Mesothelial cell of epicardium (in vitro differentiated cells): ENCODE measurements around the gene ZIC2. TPM values are rescaled to one million over a fixed set of nuclear protein-coding genes. Genes with fewer than 3 reads are reported as not detected.

ENCODE experiments used
- DNase-seq, 2 experiments: peaks; one replicate each; pipeline ENCODE4 v3.0.0; 2021; ENCODE audit warnings: low spot score in 2 of 2; ENCODE audit not compliant: unreplicated experiment in 2 of 2
- H3K27ac Mint-ChIP-seq: 2 replicates; pipeline ENCODE4 v1.8.0; 2021; ENCODE audit warnings: mixed read lengths
- H3K27me3 Mint-ChIP-seq: 2 replicates; pipeline ENCODE4 v1.8.0; 2021; ENCODE audit warnings: low read depth, mixed read lengths
- H3K36me3 Mint-ChIP-seq: 2 replicates; pipeline ENCODE4 v1.8.0; 2021; ENCODE audit warnings: mixed read lengths
- H3K4me1 Mint-ChIP-seq: 2 replicates; pipeline ENCODE4 v1.8.0; 2021; ENCODE audit warnings: mixed read lengths
- H3K4me3 Mint-ChIP-seq: 2 replicates; pipeline ENCODE4 v1.8.0; 2021; ENCODE audit warnings: mild to moderate bottlenecking, moderate library complexity, mixed read lengths
- H3K9me3 Mint-ChIP-seq: 2 replicates; pipeline ENCODE4 v1.8.0; 2021; ENCODE audit warnings: mixed read lengths
- total RNA-seq: library from RNA; stranded (reverse); gene quantifications from 3 replicates; pipeline ENCODE4 v1.2.1, GENCODE V29; 2021
- TF ChIP-seq, protein P1 (sequence below): fragments of 200-600 bp; sonication (generic); IDR thresholded peaks from one replicate; pipeline ENCODE4 v1.5.0; 2021; ENCODE audit warnings: antibody characterized with exemption; ENCODE audit not compliant: unreplicated experiment

The ZIC2 gene
- total RNA-seq, 1 donor from 2014 or later: not detected

GRCh38 chr13:99980824-99981734, 505 bp upstream of the ZIC2 start:
- no peak overlapping the region for H3K27ac Mint-ChIP-seq
- H3K4me1 Mint-ChIP-seq: peaks cover 6% of the 10 kb centered on the region
- TF ChIP-seq, protein P1, sequence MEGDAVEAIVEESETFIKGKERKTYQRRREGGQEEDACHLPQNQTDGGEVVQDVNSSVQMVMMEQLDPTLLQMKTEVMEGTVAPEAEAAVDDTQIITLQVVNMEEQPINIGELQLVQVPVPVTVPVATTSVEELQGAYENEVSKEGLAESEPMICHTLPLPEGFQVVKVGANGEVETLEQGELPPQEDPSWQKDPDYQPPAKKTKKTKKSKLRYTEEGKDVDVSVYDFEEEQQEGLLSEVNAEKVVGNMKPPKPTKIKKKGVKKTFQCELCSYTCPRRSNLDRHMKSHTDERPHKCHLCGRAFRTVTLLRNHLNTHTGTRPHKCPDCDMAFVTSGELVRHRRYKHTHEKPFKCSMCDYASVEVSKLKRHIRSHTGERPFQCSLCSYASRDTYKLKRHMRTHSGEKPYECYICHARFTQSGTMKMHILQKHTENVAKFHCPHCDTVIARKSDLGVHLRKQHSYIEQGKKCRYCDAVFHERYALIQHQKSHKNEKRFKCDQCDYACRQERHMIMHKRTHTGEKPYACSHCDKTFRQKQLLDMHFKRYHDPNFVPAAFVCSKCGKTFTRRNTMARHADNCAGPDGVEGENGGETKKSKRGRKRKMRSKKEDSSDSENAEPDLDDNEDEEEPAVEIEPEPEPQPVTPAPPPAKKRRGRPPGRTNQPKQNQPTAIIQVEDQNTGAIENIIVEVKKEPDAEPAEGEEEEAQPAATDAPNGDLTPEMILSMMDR: no peak
- DNase-seq: peak in 1 of 2 experiments; percentile 59
- H3K27me3 Mint-ChIP-seq: peaks cover 79% of the 10 kb centered on the region
- no peaks in the 10 kb centered on the region for H3K36me3 Mint-ChIP-seq
- no peaks in the 10 kb centered on the region for H3K9me3 Mint-ChIP-seq
- H3K4me3 Mint-ChIP-seq: peak overlapping the region; percentile 20

DNA sequence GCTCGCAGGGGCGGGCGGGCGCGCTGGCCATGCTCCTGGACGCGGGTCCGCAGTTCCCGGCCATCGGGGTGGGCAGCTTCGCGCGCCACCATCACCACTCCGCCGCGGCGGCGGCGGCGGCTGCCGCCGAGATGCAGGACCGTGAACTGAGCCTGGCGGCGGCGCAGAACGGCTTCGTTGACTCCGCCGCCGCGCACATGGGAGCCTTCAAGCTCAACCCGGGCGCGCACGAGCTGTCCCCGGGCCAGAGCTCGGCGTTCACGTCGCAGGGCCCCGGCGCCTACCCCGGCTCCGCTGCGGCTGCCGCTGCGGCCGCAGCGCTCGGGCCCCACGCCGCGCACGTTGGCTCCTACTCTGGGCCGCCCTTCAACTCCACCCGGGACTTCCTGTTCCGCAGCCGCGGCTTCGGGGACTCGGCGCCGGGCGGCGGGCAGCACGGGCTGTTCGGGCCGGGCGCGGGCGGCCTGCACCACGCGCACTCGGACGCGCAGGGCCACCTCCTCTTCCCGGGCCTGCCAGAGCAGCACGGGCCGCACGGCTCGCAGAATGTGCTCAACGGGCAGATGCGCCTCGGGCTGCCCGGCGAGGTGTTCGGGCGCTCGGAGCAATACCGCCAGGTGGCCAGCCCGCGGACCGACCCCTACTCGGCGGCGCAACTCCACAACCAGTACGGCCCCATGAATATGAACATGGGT, 599 bp downstream of the ZIC2 start:
- no peaks in the 10 kb centered on the region for H3K36me3 Mint-ChIP-seq
- no peaks in the 10 kb centered on the region for H3K9me3 Mint-ChIP-seq
- DNase-seq: peak in 1 of 2 experiments; percentile 57
- H3K27ac Mint-ChIP-seq: no peak overlapping the region
- peaks cover 79% of the 10 kb centered on the region for H3K27me3 Mint-ChIP-seq
- H3K4me1 Mint-ChIP-seq: peaks cover 6% of the 10 kb centered on the region
- H3K4me3 Mint-ChIP-seq: no peak overlapping the region
- TF ChIP-seq, protein P1: no peak

DNA sequence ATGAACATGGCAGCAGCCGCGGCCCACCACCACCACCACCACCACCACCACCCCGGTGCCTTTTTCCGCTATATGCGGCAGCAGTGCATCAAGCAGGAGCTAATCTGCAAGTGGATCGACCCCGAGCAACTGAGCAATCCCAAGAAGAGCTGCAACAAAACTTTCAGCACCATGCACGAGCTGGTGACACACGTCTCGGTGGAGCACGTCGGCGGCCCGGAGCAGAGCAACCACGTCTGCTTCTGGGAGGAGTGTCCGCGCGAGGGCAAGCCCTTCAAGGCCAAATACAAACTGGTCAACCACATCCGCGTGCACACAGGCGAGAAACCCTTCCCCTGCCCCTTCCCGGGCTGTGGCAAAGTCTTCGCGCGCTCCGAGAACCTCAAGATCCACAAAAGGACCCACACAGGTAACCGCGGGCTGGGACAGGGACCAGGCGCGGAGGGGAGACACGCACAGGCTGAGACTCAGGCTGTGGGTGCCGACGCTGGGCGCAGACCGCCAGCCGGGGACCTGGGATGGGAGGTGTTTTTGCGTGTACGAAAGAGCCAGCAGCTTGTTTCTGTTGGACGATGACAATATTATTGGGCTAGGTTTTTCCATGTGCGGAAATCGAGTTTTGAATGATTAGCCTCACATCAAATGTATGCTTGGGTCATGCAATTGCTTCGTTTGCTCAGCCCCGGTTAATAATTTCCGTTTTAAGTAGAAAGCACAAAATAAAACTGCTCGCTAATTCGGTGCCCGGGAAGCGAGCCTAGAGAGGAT, 1.3 kb downstream of the ZIC2 start:
- no peak overlapping the region for H3K27ac Mint-ChIP-seq
- peaks cover 6% of the 10 kb centered on the region for H3K4me1 Mint-ChIP-seq
- H3K27me3 Mint-ChIP-seq: peaks cover 79% of the 10 kb centered on the region
- no peaks in the 10 kb centered on the region for H3K36me3 Mint-ChIP-seq
- H3K9me3 Mint-ChIP-seq: no peaks in the 10 kb centered on the region
- peak overlapping the region; percentile 10 for H3K4me3 Mint-ChIP-seq
- no peak for DNase-seq
- TF ChIP-seq, protein P1: no peak

DNA sequence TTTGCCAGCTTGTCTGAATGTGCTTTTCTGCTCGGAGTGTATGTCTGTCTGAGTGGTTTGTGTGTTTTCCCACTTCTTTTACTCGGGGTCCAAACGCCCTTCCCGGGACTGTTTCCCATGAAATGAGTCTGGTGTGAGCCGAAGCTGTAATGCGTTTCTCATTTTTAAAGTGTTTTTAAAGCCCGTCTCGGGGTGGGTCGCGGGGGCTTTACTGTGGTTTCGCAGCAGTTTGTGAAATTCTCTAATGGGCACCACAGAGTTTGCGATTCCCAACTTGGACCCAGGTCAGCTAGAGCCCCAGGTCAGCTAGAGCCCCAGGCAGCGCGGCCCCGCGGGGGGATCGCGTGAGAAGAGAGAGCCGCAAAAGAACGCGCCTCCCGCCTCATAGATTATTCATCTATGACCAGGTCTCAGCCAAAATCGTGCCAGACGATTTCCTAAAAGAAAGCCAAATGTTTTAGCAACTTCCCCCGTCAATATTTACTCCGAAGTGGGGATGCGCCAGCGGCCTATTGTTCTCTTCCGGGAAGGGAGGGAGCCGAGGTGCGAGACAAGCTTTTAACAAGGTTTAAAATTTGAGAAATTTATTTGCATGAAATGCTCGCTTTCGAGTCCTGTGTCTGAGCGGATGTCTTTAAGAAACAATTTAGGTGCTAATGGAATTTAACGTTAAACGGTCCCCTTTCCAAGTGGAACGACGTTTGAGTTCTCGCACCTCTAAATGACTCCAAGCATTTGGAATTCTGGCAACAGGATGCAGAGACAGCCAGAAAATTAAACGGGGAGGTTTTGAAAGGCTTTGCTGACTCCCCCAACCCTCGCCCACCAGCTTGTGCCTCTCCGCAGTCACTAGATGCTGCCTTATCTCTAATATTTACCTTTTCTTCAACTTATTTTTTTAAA, 2.2 kb downstream of the ZIC2 start:
- TF ChIP-seq, protein P1: no peak
- peak overlapping the region; percentile 10 for H3K4me3 Mint-ChIP-seq
- H3K4me1 Mint-ChIP-seq: peaks cover 6% of the 10 kb centered on the region
- peaks cover 79% of the 10 kb centered on the region for H3K27me3 Mint-ChIP-seq
- no peak overlapping the region for H3K27ac Mint-ChIP-seq
- no peaks in the 10 kb centered on the region for H3K36me3 Mint-ChIP-seq
- DNase-seq: no peak
- H3K9me3 Mint-ChIP-seq: no peaks in the 10 kb centered on the region
